GM23338 (cell line): ENCODE data around the gene STK32C. TPM values are rescaled to one million over a fixed set of nuclear protein-coding genes. Genes with fewer than 3 reads are reported as not detected.

Experiments
- ATAC-seq: fragments of 200-7000 bp; cut with Tn5 transposase; 3 replicates; pipeline ENCODE4 v1.9.1; 2020
- DNase-seq: peaks from one replicate; pipeline ENCODE4 v3.0.0-alpha.2; 2015; ENCODE audit warnings: low spot score
- H2AFZ ChIP-seq: fragments of 200-600 bp; sonication (generic); 2 replicates; pipeline ENCODE4 v1.8.0; 2016; ENCODE audit warnings: antibody characterized with exemption, mild to moderate bottlenecking, moderate library complexity
- H3F3A ChIP-seq: fragments of 200-600 bp; sonication (generic); replicated peaks from 2 replicates; pipeline ENCODE4 v1.8.0; 2017; ENCODE audit warnings: antibody characterized with exemption, mixed run types, low read depth
- H3K27ac ChIP-seq: fragments of 200-600 bp; sonication (generic); 2 replicates; pipeline ENCODE4 v1.6.1; 2016; ENCODE audit warnings: low read depth
- H3K27me3 ChIP-seq: fragments of 200-600 bp; sonication (generic); 2 replicates; pipeline ENCODE4 v1.8.0; 2016; ENCODE audit warnings: mild to moderate bottlenecking, mixed run types, moderate library complexity; ENCODE audit not compliant: insufficient read depth
- H3K36me3 ChIP-seq: fragments of 200-600 bp; sonication (generic); 2 replicates; pipeline ENCODE4 v1.8.0; 2016; ENCODE audit warnings: mild to moderate bottlenecking; ENCODE audit not compliant: insufficient read depth
- H3K4me1 ChIP-seq: fragments of 200-600 bp; sonication (generic); 2 replicates; pipeline ENCODE4 v1.8.0; 2016; ENCODE audit warnings: mild to moderate bottlenecking, moderate library complexity; ENCODE audit not compliant: insufficient read depth
- H3K4me2 ChIP-seq: fragments of 200-600 bp; sonication (generic); 2 replicates; pipeline ENCODE4 v1.7.1; 2017; ENCODE audit warnings: mixed run types
- H3K4me3 ChIP-seq: fragments of 200-600 bp; sonication (generic); 2 replicates; pipeline ENCODE4 v1.6.1; 2016; ENCODE audit warnings: mixed run types
- H3K79me2 ChIP-seq: fragments of 200-600 bp; sonication (generic); replicated peaks from 2 replicates; pipeline ENCODE4 v1.8.0; 2017; ENCODE audit warnings: mild to moderate bottlenecking; ENCODE audit not compliant: insufficient read depth
- H3K9me2 ChIP-seq: fragments of 200-600 bp; sonication (generic); 2 replicates; pipeline ENCODE4 v1.8.0; 2017; ENCODE audit not compliant: insufficient read depth
- H4K20me1 ChIP-seq: fragments of 200-600 bp; sonication (generic); replicated peaks from 2 replicates; pipeline ENCODE4 v1.8.0; 2017; ENCODE audit warnings: mild to moderate bottlenecking; ENCODE audit not compliant: insufficient read depth
- H3K27ac Mint-ChIP-seq: 2 replicates; pipeline ENCODE4 v1.8.0; 2020; ENCODE audit warnings: inconsistent platforms, mild to moderate bottlenecking, moderate library complexity, mixed read lengths
- H3K27me3 Mint-ChIP-seq: 3 replicates; pipeline ENCODE4 v1.8.0; 2022; ENCODE audit warnings: low read depth, mild to moderate bottlenecking, moderate library complexity, mixed read lengths, inconsistent platforms; ENCODE audit not compliant: insufficient read depth, poor library complexity
- H3K36me3 Mint-ChIP-seq: 3 replicates; pipeline ENCODE4 v1.8.0; 2021; ENCODE audit warnings: low read depth, mild to moderate bottlenecking, inconsistent platforms, moderate library complexity, mixed read lengths
- H3K4me1 Mint-ChIP-seq: 3 replicates; pipeline ENCODE4 v1.8.0; 2020; ENCODE audit warnings: mild to moderate bottlenecking, inconsistent platforms, mixed read lengths
- H3K4me3 Mint-ChIP-seq: 3 replicates; pipeline ENCODE4 v1.8.0; 2021; ENCODE audit warnings: moderate library complexity, mild to moderate bottlenecking, inconsistent platforms, mixed read lengths
- H3K9me3 Mint-ChIP-seq: 3 replicates; pipeline ENCODE4 v1.8.0; 2020; ENCODE audit warnings: moderate library complexity, mild to moderate bottlenecking, inconsistent platforms, mixed read lengths
- CREB1 ChIP-seq: fragments of 250-450 bp; sonication (Bioruptor Pico); IDR thresholded peaks from 2 replicates; pipeline ENCODE4 v1.5.0; 2020; ENCODE audit warnings: low read depth, mild to moderate bottlenecking, moderate library complexity
- CTCF ChIP-seq, 2 experiments: fragments of 200-600 bp in 1 of 2; sonication (generic) in 1 of 2; conservative IDR thresholded peaks; 2 replicates each; pipeline versions ENCODE4 v1.5.1 to v1.6.1; 2016 to 2017; ENCODE audit warnings: antibody characterized with exemption in 2 of 2, low read depth in 2 of 2, mild to moderate bottlenecking in 2 of 2, moderate library complexity in 1 of 2
- ETS1 ChIP-seq: IDR thresholded peaks from 2 replicates; pipeline ENCODE4 v1.6.1; 2016; ENCODE audit warnings: antibody characterized with exemption
- EZH2phosphoT487 ChIP-seq: fragments of 200-600 bp; sonication (generic); IDR thresholded peaks from one replicate; pipeline ENCODE4 v1.8.1; 2018; ENCODE audit warnings: antibody characterized with exemption; ENCODE audit not compliant: unreplicated experiment
- JUNB ChIP-seq: IDR thresholded peaks from one replicate; pipeline ENCODE4 v1.6.1; 2016; ENCODE audit warnings: antibody characterized with exemption; ENCODE audit not compliant: unreplicated experiment
- NANOG ChIP-seq: IDR thresholded peaks from 2 replicates; pipeline ENCODE4 v1.6.1; 2016; ENCODE audit warnings: antibody characterized with exemption, borderline replicate concordance
- STAT1 ChIP-seq: IDR thresholded peaks from one replicate; pipeline ENCODE4 v1.6.1; 2016; ENCODE audit warnings: antibody characterized with exemption; ENCODE audit not compliant: unreplicated experiment
- ZNF331 ChIP-seq: fragments of 250-450 bp; sonication (Bioruptor Pico); IDR thresholded peaks from 2 replicates; pipeline ENCODE4 v1.5.0; 2020; ENCODE audit warnings: low read depth, mild to moderate bottlenecking, moderate library complexity
- polyA plus RNA-seq: library from polyadenylated mRNA; unstranded; fragments of >200 nt; fragmentation: Nextera tagmentation; extraction: Ambion mirVana; gene quantifications from 2 replicates; pipeline ENCODE4 v1.2.1, GENCODE V29; 2016
- total RNA-seq: library from RNA; depleted of rRNA; stranded (reverse); fragments of >200 nt; shearing (Covaris generic); gene quantifications from 2 replicates; pipeline ENCODE4 v1.2.3, GENCODE V29; 2014
- TF ChIP-seq, protein P1 (sequence below): fragments of 250-450 bp; sonication (Bioruptor Pico); IDR thresholded peaks from 2 replicates; pipeline ENCODE4 v1.5.0; 2020; ENCODE audit warnings: mild to moderate bottlenecking, moderate library complexity

Gene STK32C
- total and polyA plus RNA-seq, 2 experiments from 2014 or later = 10.2 to 20.5 TPM

- no peaks in the 10 kb centered on the region for H3F3A ChIP-seq
- H3K4me2 ChIP-seq = no peak overlapping the region
- no peak overlapping the region for H3K27ac ChIP-seq
- H4K20me1 ChIP-seq = no peaks in the 10 kb centered on the region; the same call in none of the 2 replicates
- no peak overlapping the region for H3K27ac Mint-ChIP-seq
- H3K9me3 Mint-ChIP-seq = no peaks in the 10 kb centered on the region
- H3K27me3 ChIP-seq = no peaks in the 10 kb centered on the region
- H3K4me3 ChIP-seq = no peak overlapping the region
- H2AFZ ChIP-seq = no peak overlapping the region
- TF ChIP-seq STAT1 (no peak), JUNB (no peak), NANOG (no peak), CTCF (conservative IDR thresholded peaks at IDR 0.05; ENCODE audit: low read depth in 2 of 2) (no peak), ZNF331 (CRISPR knock-in tag) (no peak), EZH2phosphoT487 (no peak), ETS1 (no peak), CREB1 (no peak)
- TF ChIP-seq, protein P1, sequence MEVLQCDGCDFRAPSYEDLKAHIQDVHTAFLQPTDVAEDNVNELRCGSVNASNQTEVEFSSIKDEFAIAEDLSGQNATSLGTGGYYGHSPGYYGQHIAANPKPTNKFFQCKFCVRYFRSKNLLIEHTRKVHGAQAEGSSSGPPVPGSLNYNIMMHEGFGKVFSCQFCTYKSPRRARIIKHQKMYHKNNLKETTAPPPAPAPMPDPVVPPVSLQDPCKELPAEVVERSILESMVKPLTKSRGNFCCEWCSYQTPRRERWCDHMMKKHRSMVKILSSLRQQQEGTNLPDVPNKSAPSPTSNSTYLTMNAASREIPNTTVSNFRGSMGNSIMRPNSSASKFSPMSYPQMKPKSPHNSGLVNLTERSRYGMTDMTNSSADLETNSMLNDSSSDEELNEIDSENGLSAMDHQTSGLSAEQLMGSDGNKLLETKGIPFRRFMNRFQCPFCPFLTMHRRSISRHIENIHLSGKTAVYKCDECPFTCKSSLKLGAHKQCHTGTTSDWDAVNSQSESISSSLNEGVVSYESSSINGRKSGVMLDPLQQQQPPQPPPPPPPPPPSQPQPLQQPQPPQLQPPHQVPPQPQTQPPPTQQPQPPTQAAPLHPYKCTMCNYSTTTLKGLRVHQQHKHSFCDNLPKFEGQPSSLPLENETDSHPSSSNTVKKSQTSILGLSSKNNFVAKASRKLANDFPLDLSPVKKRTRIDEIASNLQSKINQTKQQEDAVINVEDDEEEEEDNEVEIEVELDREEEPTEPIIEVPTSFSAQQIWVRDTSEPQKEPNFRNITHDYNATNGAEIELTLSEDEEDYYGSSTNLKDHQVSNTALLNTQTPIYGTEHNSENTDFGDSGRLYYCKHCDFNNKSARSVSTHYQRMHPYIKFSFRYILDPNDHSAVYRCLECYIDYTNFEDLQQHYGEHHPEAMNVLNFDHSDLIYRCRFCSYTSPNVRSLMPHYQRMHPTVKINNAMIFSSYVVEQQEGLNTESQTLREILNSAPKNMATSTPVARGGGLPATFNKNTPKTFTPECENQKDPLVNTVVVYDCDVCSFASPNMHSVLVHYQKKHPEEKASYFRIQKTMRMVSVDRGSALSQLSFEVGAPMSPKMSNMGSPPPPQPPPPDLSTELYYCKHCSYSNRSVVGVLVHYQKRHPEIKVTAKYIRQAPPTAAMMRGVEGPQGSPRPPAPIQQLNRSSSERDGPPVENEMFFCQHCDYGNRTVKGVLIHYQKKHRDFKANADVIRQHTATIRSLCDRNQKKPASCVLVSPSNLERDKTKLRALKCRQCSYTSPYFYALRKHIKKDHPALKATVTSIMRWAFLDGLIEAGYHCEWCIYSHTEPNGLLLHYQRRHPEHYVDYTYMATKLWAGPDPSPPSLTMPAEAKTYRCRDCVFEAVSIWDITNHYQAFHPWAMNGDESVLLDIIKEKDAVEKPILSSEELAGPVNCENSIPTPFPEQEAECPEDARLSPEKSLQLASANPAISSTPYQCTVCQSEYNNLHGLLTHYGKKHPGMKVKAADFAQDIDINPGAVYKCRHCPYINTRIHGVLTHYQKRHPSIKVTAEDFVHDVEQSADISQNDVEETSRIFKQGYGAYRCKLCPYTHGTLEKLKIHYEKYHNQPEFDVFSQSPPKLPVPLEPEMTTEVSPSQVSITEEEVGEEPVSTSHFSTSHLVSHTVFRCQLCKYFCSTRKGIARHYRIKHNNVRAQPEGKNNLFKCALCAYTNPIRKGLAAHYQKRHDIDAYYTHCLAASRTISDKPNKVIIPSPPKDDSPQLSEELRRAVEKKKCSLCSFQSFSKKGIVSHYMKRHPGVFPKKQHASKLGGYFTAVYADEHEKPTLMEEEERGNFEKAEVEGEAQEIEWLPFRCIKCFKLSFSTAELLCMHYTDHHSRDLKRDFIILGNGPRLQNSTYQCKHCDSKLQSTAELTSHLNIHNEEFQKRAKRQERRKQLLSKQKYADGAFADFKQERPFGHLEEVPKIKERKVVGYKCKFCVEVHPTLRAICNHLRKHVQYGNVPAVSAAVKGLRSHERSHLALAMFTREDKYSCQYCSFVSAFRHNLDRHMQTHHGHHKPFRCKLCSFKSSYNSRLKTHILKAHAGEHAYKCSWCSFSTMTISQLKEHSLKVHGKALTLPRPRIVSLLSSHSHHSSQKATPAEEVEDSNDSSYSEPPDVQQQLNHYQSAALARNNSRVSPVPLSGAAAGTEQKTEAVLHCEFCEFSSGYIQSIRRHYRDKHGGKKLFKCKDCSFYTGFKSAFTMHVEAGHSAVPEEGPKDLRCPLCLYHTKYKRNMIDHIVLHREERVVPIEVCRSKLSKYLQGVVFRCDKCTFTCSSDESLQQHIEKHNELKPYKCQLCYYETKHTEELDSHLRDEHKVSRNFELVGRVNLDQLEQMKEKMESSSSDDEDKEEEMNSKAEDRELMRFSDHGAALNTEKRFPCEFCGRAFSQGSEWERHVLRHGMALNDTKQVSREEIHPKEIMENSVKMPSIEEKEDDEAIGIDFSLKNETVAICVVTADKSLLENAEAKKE (CRISPR knock-in tag) = no peak
- peaks cover 29% of the 10 kb centered on the region for H3K79me2 ChIP-seq
- no peak for ATAC-seq
- H3K4me3 Mint-ChIP-seq = no peak overlapping the region
- H3K36me3 ChIP-seq = no peaks in the 10 kb centered on the region
- peaks cover 32% of the 10 kb centered on the region for H3K36me3 Mint-ChIP-seq
- peaks cover 8% of the 10 kb centered on the region; the same call in 2 of the 3 replicates for H3K4me1 Mint-ChIP-seq
- H3K4me1 ChIP-seq = 0 out of 2 replicates have a peak, but pooled peaks cover 1% of the 10 kb centered on the region
- peaks cover 1% of the 10 kb centered on the region for H3K27me3 Mint-ChIP-seq
- no peak for DNase-seq
- no peaks in the 10 kb centered on the region for H3K9me2 ChIP-seq
These were observed 16.4 kb upstream of the STK32C start for GRCh38 chr10:132324186-132324585.
